T-helper 2 cell (primary cell): Measurements from ENCODE around the gene SLX9.
"Not testable (repeated sequence)": the region's sequence is repeated elsewhere in the genome, so short reads cannot be mapped to it uniquely, and the experiment has no call there.

Source experiments
- DNase-seq, 5 experiments: peaks; one replicate each; pipeline versions ENCODE4 v3.0.0 to v3.0.0-alpha.2; 2012 to 2022

SLX9 gene

DNA sequence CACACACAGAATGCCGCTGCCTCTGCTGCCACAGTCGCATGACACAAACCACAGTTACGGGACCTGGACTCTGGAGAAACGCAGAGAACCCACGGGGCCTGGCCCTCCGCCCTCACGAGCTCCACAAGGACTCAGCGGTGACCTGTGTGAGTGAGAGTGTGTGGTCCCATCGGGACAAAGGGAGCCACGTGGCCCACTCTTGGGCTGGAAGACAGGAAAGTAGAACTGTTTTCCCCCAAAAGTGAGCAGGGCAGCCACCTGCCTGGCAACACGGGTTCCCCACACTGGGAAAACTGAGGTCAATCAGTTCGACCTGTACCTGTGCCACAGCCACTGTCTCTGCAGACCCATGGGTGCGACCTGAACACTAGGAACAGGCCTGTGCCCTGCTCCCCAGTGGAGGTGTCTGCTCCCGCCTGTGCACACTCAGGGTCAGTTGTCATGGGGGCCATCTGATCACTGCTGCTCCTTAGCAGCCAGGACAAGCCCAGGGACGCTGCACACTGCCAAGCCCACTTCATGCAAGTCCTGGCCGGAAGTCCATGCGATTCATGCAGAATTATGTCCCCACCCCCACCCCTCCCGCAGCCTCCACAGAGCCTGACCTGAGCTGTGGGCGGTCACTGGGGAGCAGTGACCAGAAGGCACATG, 80.2 kb downstream of the SLX9 start:
- DNase-seq: no peak

DNA sequence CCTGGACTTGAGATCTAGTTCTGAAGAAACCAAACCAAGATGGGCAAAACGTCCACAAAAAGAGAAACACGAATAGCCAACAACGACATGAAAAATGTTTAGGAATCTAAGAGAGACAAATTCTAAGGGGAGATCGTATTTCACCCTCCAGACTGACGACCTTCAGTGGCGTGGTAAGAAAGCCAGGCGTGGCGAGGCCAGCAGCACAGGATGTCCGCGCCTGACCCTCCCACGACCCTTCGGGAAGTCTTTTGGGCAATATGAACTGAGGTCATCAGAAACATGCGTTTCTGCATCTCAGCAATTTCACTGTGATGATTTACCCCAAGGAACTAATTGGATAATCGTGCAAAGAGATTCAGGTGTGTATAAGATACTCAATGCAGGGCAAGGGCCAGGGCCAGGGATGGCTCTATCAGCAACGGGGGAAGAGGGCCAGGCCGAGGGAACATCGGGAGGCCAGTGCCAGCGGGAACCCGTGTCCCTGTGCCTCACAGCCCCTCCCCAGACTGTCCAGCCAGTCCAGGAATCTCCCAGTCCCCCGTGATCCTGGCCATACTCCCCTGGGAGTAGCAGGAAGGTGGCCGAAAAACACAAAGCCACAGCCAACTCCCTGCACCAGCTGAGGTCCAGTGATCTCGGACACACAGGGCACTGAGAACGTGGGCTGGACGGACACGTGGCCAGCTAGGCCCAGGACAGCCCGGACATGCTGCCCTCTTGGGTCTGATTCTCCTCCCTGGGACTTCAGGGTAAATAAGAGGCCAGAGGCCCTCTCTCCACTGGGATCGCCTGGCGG, 81.0 kb downstream of the SLX9 start:
- DNase-seq: no peak

DNA sequence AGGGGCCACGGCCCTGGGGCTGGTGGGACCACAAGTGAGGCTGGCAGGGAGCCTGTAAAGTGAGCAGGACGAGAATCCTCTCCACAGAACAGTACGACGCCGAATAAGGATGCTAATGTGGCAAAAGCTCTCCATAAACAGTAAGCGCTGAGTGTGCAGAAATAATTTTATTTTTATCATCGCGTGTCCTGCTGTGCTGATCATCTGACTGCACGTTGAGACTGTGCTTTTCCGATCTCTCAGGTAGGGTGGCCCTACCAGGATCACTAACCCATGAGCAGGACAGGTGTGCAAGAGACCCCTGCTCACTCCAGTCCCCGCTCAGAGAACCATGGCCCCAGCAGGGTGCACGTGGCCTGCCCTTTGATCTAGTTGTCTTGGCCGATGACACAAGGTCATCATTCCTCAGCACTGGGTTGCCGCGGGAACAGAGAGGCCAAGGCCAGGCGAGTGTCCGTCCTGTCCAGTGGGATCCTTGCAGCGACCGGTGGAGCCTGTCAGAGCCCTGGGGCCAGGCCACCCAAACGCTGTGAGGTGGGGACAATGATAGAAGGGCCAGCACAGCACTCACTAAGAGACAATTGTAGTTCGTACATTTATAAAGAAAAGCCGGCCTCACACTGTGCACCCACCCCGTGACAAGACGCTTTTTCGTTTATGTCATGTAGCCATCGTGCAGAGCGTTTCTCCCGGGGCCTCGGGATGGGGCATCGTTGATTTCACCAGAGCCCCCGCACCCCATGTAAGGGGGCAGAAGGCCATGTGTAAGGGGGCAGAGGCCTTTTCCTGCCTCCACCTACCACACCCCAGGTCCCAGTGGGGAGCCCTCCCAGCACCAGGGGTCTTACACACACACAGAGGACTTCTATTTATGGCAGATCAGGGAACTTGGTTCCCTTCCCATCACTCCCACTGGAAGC, 81.9 kb downstream of the SLX9 start:
- no peak for DNase-seq

DNA sequence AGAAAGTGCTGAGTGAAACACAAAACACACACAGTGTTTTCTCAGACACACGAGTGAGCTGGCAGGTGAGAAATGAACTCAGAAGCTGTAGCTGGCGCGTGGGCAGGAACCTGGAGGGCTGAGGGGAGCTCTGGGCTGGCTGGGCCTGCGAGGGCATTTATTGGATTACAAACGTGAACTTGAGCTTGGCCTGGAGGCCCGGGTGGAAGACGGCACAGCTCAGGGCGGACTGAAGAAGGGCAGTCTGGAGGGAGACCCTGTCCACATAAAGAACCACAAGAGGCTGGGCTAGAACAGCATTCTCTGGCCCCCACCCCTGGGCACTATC, 82.5 kb downstream of the SLX9 start:
- no peak for DNase-seq

DNA sequence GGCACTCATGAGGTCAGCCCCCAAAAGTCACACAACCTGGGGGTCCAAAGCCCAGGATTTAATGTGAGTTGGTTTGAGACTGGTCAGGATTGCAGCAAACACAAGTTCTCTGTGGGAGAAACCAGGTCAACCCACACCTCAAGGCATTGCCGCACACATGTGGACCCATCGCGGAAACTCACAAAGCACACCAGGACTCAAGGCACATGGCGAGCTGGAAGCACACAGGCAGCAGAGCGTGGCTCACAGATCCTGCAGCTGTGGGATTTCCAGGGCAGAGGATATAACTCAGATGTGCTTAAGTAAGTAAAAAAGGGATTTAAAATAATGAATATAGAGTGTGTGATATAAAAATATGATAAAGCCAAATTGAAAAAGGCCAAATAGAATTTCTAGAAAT, 82.9 kb downstream of the SLX9 start:
- no peak for DNase-seq

DNA sequence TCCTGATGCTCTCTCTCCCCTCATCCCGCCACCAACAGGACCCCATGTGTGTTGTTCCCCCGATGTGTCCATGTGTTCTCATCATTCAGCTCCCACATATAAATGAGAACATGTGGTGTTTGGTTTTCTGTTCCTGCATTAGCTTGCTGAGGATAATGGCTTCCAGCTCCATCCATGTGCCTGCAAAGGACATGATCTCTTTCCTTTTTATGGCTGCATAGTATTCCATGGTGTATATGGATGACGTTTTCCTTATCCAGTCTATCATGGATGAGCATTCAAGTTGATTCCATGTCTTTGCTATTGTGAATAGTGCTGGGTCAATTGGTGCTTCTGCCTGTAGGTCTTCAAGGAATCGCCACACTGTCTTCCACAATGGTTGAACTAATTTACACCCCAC, 84.7 kb downstream of the SLX9 start:
- DNase-seq: not testable (repeated sequence)

DNA sequence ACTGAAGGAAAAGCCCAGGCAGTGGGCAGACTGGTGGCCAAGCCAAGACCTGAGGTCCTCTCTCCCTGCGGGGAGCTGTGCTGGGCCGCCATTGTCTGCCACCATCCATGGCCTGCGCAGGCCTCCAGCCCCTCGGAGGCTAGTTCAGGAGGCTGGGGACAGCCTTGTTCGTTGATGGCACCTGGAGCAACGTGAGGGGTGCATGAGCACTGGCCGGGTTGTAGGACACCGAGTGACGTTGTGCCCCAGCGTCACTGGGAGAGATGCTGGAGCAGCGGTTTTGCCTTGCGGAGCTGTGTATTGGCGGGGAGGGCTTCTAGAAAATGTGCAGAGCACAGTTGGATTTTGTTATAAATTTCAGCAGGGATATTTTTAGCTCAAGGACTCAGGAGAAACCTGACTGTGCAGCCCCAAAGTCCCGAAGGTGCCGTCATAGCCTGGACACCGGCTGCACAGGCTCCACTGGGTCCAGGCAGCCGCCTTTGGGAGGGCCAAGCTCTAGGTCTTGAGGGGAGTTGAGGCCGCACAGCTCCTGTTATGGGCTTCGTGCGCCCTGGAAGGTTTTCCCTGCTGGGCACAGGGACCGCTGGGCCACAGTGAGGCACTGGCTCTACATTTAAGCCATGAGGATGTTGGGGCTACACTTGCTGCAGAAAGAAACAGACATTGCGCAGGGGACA, 86.4 kb downstream of the SLX9 start:
- no peak for DNase-seq
